Measurements from ENCODE around the gene SPRTN.
A peak's percentile ranks its signal among the peaks of the same experiment; 100 is the strongest.
"Not testable (repeated sequence)": the region's sequence is repeated elsewhere in the genome, so short reads cannot be mapped to it uniquely, and the experiment has no call there.

SPRTN gene

GRCh38 chr1:231337043-231337471 is 1.0 kb upstream of the SPRTN start:
- no peak for DNase-seq

DNA sequence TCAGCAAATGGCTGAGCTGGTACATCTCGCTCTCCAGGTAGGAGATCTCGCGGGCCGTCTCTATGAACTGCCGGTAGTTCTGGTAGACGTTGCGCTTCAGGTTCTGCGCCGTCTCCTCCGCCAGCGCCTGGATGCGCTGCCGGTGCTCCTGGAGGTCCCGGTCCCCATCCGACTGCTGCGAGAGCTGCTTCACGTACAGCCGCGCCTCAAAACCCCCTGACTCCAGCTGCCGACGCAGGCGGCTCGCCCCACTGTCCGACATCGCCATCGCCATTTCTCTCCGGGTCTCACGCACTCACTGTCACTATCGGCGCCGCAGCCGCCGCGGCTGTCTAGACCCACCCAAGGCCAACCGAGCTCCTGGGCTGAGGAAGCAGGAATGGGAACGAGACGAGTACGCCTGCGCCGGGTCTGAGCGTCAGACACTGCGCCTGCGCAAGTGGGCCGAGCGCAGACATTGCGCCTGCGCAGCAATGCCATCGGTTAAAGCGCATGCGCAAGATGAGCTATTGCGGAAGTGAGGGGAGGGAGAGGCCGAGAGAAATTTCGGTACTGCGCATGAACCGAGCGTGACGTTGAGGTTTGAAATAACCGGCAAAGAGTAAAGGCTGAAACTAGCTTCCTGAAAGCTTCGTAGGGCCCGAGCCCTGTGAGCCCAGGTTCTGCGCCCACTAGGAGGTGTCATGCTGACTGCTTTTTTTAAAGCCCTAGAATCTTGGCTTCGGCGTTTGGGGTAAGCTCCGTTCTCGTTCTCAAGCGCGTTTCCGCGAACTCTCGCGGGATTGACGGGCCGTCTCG is 422 bp upstream of the SPRTN start, which contains the start of gene EXOC8:
EXOC8 (minus strand) TSS at position 381 of the 798 bp plus-strand sequence; CDS start at position 274, 107 bp downstream.
- peak; percentile 98 for DNase-seq

DNA sequence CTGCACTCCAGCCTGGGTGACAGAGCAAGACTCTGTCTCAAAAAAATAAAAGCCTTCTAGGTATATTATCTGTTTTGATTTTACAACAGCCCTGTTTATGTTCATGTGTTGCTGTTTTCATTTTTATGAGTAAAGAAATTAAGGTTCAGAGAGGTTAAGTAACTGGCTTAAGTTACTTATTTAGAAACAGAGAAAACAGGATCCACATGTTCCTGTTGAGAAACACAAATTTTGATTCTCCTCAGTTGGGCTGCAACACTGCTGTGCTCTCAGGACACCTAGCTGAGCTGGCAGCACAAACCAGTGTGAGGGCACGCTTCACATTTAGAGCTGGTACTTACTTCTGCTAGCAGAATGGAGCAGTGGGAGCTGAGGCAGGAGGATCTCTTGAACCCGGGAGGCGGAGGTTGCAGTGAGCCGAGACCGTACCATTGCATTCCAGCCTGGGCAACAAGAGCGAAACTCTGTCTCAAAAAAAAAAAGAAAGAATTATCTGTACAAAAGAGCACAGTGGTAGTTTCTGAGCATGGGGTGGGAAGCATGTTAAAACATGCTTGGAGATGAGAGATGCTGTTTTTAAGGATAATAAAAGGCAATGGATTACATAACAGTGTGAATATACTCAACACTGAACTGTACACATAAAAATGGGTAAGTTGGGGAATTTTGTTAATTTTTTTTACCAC is 2.4 kb downstream of the SPRTN start:
- DNase-seq: no peak

DNA sequence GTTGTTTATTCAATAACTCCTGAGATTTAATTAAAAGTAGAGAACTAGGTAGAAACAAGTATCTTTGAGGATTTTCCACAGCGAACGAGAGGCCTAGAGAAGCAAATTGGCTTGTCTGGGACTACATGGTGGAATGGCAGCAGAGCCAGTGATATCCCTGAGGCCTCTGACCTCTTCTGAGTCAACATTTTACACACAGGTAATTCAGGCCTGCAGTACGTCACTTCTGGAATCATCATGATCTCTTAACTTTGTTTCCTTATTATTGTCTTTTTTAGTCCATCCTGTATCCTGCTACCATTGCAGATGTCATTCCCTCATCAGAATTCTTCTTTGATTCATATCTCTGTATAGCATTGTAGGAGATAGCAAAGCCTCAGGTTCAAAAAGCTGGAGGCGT is 9.9 kb downstream of the SPRTN start:
- no peak for DNase-seq

DNA sequence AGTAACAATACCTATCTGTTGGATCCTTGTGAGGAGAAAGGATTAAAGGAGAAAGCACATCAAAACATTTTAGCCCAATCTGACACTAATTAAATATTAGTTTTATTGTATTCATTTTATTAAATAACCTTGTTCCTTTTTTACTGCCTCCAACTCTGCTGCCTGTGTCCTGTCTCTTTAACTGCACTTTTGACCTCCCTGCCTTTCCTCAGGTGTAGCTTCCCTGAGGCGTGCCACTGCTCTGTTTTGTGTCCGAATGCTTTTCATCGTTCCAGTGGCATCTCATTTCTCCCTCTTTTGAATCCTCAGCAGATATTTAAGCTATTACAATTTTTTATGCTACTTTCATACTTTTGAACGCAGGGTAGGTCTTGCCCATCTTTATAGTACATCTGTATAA is 10.3 kb downstream of the SPRTN start:
- DNase-seq: no peak

DNA sequence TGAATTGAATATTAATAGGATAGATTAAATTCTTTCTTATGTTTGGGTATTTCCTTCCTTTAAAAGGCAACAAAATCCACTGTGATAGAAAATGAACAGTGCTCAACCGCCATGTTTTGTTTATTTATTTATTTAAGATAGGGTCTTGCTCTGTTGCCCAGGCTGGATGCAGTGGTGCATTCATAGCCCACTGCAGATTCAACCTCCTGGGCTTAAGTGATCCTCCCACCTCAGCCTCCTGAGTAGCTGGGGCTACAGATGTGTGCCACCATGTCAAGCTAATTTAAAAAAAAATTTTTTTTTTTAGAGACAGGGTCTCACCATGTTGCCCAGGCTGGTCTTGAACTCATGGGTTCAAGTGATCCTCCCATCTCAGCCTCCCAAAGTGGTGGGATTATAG is 10.8 kb downstream of the SPRTN start:
- DNase-seq: not testable (repeated sequence)

DNA sequence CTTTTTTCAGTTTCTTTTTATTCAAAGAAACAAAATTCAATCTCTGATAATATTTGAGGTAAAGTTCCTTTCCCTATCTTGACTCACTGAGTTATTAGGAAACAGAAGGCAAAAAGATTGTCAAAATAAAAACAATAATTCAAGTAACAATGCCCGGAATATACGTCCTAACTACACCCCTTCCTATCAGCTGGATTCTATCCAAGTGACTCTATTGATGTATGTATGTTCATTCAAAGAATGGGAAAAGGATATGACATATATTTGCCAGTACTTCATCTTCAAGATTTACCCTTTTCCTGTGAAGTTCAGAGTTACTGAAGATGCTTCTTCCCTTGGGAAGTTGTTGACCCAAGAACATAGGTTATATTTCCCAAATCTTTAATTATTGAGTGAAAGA is 13.7 kb downstream of the SPRTN start:
- no peak for DNase-seq

DNA sequence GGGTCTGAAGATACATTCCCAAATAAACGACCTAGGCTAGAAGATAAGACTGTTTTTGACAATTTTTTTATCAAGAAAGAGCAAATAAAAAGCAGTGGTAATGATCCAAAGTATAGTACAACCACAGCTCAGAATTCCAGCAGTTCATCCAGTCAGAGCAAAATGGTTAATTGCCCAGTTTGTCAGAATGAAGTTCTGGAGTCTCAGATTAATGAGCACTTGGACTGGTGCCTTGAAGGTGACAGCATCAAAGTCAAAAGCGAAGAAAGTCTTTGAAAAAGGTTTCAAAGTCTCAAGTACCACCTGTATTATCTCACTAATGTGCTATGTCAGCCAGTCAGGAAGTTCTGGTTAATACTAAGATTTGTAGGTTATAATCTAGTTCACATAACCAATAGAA is 15.0 kb downstream of the SPRTN start:
- no peak for DNase-seq

DNA sequence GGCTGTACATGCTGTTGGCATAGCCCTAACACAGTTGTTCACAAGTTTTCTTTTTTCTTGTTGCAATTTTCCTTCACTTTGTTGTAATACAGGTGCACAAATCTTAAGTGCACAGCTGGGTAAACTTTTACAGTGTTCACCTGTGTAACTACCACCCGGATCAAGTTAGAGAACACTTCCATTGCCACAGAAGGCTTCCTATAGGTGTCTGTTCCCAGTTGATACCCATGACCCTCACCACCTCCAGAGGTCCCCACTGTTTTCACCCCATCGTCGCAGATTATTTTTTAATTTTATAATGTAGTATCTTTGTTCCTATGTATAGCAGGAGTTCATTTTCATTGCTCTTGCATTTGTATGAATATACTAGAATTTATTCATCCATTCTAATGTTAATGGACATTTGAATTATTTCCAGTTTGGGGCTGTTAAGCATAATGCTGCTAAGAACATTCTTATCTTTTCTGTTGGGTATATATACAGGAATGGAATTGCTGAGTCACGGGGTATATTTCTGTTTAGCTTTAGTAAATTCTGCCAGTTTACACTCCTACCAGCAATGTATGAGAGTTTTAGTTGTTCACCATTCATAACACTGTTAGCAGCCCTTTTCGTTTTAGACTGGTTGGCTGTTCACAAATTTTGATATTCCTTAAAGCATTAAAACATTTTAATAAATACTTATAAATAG is 16.4 kb downstream of the SPRTN start:
- peak; percentile 75 for DNase-seq

DNA sequence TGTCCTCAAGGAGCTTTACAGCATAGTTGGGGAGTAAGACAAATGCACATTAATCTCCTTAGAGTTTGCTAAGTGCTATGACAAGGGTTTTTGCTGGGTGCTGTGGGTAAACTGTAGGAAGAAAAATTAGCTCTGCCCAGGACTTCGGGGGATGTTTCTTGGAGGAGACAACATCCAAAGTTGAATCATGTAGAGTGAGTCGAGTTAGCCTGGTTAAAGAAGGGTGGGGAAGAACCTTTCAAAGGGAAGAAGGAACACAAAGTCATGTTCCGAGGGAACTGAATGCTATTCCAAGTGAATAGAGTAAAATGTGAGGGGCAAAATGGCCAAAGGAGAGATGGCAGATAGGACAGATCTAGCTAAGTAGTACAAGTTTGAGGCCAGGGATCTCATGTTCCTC is 17.1 kb downstream of the SPRTN start:
- no peak for DNase-seq

GRCh38 chr1:231357187-231357772 is 19.2 kb downstream of the SPRTN start:
- no peak for DNase-seq

GRCh38 chr1:231357831-231358354 is 19.8 kb downstream of the SPRTN start:
- DNase-seq: peak; percentile 84

DNA sequence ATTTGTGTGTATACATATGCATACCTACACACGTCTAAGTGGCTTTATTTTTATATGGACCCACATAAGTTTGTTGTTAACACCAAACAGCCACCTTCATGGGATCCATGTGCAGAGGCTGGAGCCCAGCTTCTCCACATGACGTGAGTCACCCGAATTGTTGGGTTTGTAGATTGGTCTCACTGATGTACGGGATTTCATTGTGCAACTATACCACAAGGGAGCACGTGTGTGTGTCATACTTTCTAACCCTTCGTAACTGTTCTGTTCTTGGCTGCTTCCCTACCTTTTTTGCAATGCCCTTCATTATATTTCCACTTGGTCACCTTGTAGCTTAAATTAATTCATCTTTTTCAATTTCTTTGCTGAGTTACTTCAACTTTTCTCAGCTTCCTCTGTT is 21.0 kb downstream of the SPRTN start:
- peak; percentile 77 for DNase-seq

DNA sequence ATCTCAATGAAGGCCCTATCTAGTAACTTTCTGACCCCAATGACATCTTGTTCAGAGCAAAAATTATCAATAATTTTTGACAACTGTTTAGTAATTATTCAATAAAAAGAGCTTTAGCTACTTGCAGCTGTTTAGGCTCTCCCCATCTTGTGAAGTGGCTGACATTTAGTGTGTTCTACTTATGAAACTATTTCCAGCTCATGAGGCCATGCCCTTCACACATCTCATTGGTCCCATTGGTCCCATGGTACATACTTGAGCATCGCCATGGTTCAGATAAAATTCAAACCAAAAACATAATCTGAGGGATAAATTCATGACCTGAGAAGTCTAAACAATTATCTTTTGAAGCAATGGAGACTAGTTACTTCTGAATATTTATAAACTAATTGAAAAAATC is 24.2 kb downstream of the SPRTN start:
- DNase-seq: no peak

GRCh38 chr1:231363624-231364023 is 25.5 kb downstream of the SPRTN start:
- no peak for DNase-seq

DNA sequence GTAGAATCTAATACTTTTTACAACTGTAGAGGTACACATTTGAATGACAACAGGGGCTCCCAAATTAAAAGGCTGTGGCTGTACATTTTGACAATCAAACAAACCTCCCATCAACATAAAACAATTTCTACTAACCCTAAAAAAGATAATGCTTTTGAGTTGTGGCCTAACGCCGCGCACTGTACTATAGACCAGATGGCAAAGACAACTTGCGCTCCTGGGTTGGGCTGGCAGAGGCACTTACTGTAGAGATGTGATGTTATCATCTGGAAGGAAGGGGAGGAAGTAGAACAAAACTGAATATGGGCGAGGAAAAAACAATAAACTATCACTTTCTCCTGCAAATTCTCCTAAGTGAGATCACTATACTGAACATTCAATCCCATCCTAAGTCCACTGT is 26.1 kb downstream of the SPRTN start:
- DNase-seq: peak; percentile 54

GRCh38 chr1:231369282-231369681 is 31.2 kb downstream of the SPRTN start:
- DNase-seq: no peak

DNA sequence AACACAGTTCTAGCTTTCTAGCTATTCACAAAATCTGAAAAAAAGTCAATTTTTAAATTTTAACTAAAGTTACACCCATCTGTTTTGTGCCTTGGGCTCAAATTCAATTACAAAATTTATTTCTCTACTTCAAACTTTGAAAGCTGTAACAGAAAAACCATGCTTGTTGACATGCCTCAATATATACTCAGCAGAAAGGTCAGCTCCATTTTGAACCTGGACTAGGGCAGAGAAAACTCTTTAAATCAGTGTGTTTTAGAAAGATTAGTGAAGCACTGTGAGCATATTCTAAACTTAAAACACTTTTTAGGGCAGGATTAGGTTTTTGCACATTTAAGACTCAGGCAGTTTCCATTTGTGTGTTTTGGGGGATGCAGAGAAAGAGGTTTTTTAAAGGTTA is 34.4 kb downstream of the SPRTN start:
- no peak for DNase-seq

DNA sequence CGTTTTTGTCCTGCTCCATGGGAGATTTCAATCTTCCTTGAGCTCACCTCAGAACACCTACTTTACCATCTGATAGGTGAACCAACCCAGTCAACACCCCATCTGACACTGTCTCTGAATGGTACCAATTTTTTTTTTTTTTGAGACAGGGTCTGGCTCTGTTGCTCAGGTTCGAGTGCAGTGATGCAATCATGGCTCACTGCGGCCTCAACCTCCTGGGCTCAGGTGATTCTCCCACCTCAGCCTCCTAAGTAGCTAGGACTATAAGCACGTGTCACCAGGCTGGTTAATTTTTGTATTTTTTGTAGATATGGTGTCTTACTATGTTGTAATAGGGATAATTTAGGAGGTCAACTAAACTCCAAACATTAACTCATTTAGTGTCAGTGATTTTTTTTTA is 36.3 kb downstream of the SPRTN start:
- DNase-seq: no peak

- no peak for DNase-seq
These were observed 38.0 kb downstream of the SPRTN start for GRCh38 chr1:231376101-231376500.

GRCh38 chr1:231376875-231377549 is 38.9 kb downstream of the SPRTN start:
- DNase-seq: peak; percentile 17

GRCh38 chr1:231381729-231382128 is 43.6 kb downstream of the SPRTN start:
- DNase-seq: no peak

DNA sequence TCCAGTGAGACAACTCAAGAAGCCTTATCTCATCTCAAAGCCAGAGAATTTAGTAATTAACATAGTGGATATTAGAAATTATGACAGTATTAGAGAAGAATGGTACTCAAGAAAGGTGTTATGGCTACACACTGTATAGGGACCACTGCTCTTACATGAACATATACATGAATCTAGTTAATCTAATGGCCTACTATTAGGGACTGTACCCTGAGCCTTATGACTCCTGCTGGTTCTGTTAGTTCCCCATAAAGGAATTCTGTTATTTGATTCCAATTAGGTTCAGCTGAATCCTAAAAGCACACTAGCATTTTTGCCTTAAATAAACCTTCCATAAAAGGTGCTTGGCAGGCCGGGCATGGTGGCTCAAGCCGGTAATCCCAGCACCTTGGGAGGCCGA is 44.3 kb downstream of the SPRTN start:
- DNase-seq: no peak

Measured in hematopoietic multipotent progenitor cell treated with erythropoietin and hydrocortisone succinate and interleukin-3 and kit ligand, for 4 days (in vitro differentiated cells).